HG02571 (cell line): ENCODE results near the gene CCDC38.
A peak's percentile ranks its signal among the peaks of the same experiment; 100 is the strongest.

Source experiments
- ATAC-seq: cut with Tn5 transposase; IDR thresholded peaks from one replicate; pipeline ENCODE4 v1.9.1; 2021; ENCODE audit warnings: mild to moderate bottlenecking, moderate library complexity; ENCODE audit not compliant: unreplicated experiment

CCDC38 gene

GRCh38 chr12:95962222-95962621 lies 19.8 kb upstream of the CCDC38 start:
- ATAC-seq, result no peak

- no peak for ATAC-seq
These were observed 17.8 kb upstream of the CCDC38 start for GRCh38 chr12:95960241-95960640.

GRCh38 chr12:95959107-95959506 lies 16.7 kb upstream of the CCDC38 start:
- ATAC-seq, result no peak

- ATAC-seq, result no peak
These were observed 14.2 kb upstream of the CCDC38 start for GRCh38 chr12:95956557-95957145.

- no peak for ATAC-seq
These were observed 13.2 kb upstream of the CCDC38 start for GRCh38 chr12:95955549-95956159.

- no peak for ATAC-seq
These were observed 10.6 kb upstream of the CCDC38 start for GRCh38 chr12:95953000-95953399.

- ATAC-seq, result no peak
These were observed 9.1 kb upstream of the CCDC38 start for GRCh38 chr12:95951515-95951914.

GRCh38 chr12:95949477-95950206 lies 7.2 kb upstream of the CCDC38 start:
- ATAC-seq, result no peak

GRCh38 chr12:95944108-95944704 lies 1.8 kb upstream of the CCDC38 start:
- ATAC-seq, result no peak

- peak; percentile 50 for ATAC-seq
These were observed 972 bp upstream of the CCDC38 start, which contains the start of gene AMDHD1 for GRCh38 chr12:95943330-95943842. Gene AMDHD1 (plus strand): TSS chr12:95943331. CDS start chr12:95943399, 68 bp downstream.

- no peak for ATAC-seq
These were observed 302 bp downstream of the CCDC38 start for GRCh38 chr12:95942101-95942523.

GRCh38 chr12:95940514-95940913 lies 1.9 kb downstream of the CCDC38 start:
- no peak for ATAC-seq

- ATAC-seq, result no peak
These were observed 20.2 kb downstream of the CCDC38 start for GRCh38 chr12:95922231-95922630.

- ATAC-seq, result no peak
These were observed 23.3 kb downstream of the CCDC38 start for GRCh38 chr12:95919110-95919509.

GRCh38 chr12:95918194-95918993 lies 24.0 kb downstream of the CCDC38 start:
- ATAC-seq, result peak; percentile 95

- ATAC-seq, result no peak
These were observed 32.5 kb downstream of the CCDC38 start for GRCh38 chr12:95909871-95910270.

GRCh38 chr12:95908573-95908972 lies 33.8 kb downstream of the CCDC38 start:
- ATAC-seq, result no peak

GRCh38 chr12:95898081-95898480 lies 44.3 kb downstream of the CCDC38 start:
- no peak for ATAC-seq

- ATAC-seq, result no peak
These were observed 45.6 kb downstream of the CCDC38 start for GRCh38 chr12:95896846-95897245.

GRCh38 chr12:95890958-95891357 lies 51.5 kb downstream of the CCDC38 start:
- ATAC-seq, result no peak

- no peak for ATAC-seq
These were observed 55.1 kb downstream of the CCDC38 start for GRCh38 chr12:95887311-95887710.
